ENCODE data around the gene ANKH. TPM values are rescaled to one million over a fixed set of nuclear protein-coding genes. Genes with fewer than 3 reads are reported as not detected.

Gene ANKH
- total and polyA plus RNA-seq, 2 of the 13 experiments (the other 11 are each of a cell fraction or from before 2014, with no cell fraction given): 25.0 to 36.0 TPM

DNA sequence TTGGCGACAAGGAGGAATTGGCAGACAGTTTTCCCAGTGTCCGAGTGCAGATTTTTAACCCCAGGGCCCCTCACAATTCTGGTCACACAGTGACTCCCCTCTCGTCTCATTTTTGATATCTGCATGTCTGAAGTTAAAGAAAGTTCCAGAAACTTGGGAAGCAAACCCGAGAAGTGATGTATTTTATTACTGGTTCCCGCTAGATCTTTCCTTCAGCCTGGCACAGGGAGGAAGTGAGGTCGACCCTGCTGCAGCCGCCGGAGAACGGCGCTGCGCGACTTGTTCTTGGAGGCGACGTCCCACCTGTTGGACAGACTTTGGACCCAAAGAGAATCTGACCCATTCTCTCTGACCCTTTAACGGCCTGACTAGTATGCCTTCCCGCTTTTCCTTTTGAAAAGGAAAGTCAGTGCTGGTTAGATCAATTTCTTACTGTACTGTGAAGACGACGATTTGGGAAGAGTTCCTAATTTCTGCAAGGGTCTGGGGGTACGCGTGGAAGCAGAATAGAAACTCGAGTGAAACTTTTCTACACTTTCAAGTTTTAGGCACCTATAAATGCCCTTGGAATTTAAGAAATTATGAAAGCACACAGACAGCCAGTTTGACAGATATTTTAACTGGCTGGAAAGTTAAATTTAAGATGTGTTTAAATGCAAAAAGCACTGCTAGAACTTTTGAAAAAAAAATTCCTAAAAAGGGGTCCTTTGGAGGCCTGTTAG is 206.3 kb downstream of the ANKH start (continued):
- TF ChIP-seq, protein P1, sequence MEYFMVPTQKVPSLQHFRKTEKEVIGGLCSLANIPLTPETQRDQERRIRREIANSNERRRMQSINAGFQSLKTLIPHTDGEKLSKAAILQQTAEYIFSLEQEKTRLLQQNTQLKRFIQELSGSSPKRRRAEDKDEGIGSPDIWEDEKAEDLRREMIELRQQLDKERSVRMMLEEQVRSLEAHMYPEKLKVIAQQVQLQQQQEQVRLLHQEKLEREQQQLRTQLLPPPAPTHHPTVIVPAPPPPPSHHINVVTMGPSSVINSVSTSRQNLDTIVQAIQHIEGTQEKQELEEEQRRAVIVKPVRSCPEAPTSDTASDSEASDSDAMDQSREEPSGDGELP (IDR thresholded peaks at IDR 0.05; ENCODE audit: borderline replicate concordance, low read depth): peak; percentile 92
- TF ChIP-seq ZNF121 (CRISPR knock-in tag; IDR thresholded peaks at IDR 0.05) (peak; percentile 17; the same call in 1 of the 2 replicates), PAF1 (CRISPR knock-in tag; IDR thresholded peaks at IDR 0.05) (no peak), ZNF629 (CRISPR knock-in tag; conservative IDR thresholded peaks at IDR 0.05) (peak; percentile 73), KDM6A (CRISPR knock-in tag; IDR thresholded peaks at IDR 0.05; ENCODE audit: low read depth) (no peak), BHLHE40 (IDR thresholded peaks at IDR 0.05; ENCODE audit: low read length) (no peak), RFX1 (IDR thresholded peaks at IDR 0.05) (no peak)
- TF ChIP-seq, protein P2, sequence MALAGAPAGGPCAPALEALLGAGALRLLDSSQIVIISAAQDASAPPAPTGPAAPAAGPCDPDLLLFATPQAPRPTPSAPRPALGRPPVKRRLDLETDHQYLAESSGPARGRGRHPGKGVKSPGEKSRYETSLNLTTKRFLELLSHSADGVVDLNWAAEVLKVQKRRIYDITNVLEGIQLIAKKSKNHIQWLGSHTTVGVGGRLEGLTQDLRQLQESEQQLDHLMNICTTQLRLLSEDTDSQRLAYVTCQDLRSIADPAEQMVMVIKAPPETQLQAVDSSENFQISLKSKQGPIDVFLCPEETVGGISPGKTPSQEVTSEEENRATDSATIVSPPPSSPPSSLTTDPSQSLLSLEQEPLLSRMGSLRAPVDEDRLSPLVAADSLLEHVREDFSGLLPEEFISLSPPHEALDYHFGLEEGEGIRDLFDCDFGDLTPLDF (CRISPR knock-in tag; IDR thresholded peaks at IDR 0.05): peak; percentile 64; the same call in 1 of the 2 replicates
- TF ChIP-seq, protein P3, sequence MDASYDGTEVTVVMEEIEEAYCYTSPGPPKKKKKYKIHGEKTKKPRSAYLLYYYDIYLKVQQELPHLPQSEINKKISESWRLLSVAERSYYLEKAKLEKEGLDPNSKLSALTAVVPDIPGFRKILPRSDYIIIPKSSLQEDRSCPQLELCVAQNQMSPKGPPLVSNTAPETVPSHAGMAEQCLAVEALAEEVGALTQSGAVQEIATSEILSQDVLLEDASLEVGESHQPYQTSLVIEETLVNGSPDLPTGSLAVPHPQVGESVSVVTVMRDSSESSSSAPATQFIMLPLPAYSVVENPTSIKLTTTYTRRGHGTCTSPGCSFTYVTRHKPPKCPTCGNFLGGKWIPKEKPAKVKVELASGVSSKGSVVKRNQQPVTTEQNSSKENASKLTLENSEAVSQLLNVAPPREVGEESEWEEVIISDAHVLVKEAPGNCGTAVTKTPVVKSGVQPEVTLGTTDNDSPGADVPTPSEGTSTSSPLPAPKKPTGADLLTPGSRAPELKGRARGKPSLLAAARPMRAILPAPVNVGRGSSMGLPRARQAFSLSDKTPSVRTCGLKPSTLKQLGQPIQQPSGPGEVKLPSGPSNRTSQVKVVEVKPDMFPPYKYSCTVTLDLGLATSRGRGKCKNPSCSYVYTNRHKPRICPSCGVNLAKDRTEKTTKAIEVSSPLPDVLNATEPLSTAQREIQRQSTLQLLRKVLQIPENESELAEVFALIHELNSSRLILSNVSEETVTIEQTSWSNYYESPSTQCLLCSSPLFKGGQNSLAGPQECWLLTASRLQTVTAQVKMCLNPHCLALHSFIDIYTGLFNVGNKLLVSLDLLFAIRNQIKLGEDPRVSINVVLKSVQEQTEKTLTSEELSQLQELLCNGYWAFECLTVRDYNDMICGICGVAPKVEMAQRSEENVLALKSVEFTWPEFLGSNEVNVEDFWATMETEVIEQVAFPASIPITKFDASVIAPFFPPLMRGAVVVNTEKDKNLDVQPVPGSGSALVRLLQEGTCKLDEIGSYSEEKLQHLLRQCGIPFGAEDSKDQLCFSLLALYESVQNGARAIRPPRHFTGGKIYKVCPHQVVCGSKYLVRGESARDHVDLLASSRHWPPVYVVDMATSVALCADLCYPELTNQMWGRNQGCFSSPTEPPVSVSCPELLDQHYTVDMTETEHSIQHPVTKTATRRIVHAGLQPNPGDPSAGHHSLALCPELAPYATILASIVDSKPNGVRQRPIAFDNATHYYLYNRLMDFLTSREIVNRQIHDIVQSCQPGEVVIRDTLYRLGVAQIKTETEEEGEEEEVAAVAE (CRISPR knock-in tag; IDR thresholded peaks at IDR 0.05; ENCODE audit: borderline replicate concordance): no peak
- TF ChIP-seq, protein P4, sequence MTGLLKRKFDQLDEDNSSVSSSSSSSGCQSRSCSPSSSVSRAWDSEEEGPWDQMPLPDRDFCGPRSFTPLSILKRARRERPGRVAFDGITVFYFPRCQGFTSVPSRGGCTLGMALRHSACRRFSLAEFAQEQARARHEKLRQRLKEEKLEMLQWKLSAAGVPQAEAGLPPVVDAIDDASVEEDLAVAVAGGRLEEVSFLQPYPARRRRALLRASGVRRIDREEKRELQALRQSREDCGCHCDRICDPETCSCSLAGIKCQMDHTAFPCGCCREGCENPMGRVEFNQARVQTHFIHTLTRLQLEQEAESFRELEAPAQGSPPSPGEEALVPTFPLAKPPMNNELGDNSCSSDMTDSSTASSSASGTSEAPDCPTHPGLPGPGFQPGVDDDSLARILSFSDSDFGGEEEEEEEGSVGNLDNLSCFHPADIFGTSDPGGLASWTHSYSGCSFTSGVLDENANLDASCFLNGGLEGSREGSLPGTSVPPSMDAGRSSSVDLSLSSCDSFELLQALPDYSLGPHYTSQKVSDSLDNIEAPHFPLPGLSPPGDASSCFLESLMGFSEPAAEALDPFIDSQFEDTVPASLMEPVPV (CRISPR knock-in tag; IDR thresholded peaks at IDR 0.05): no peak
- TF ChIP-seq, protein P5, sequence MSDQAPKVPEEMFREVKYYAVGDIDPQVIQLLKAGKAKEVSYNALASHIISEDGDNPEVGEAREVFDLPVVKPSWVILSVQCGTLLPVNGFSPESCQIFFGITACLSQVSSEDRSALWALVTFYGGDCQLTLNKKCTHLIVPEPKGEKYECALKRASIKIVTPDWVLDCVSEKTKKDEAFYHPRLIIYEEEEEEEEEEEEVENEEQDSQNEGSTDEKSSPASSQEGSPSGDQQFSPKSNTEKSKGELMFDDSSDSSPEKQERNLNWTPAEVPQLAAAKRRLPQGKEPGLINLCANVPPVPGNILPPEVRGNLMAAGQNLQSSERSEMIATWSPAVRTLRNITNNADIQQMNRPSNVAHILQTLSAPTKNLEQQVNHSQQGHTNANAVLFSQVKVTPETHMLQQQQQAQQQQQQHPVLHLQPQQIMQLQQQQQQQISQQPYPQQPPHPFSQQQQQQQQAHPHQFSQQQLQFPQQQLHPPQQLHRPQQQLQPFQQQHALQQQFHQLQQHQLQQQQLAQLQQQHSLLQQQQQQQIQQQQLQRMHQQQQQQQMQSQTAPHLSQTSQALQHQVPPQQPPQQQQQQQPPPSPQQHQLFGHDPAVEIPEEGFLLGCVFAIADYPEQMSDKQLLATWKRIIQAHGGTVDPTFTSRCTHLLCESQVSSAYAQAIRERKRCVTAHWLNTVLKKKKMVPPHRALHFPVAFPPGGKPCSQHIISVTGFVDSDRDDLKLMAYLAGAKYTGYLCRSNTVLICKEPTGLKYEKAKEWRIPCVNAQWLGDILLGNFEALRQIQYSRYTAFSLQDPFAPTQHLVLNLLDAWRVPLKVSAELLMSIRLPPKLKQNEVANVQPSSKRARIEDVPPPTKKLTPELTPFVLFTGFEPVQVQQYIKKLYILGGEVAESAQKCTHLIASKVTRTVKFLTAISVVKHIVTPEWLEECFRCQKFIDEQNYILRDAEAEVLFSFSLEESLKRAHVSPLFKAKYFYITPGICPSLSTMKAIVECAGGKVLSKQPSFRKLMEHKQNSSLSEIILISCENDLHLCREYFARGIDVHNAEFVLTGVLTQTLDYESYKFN (CRISPR knock-in tag; conservative IDR thresholded peaks at IDR 0.05): 0 out of 2 replicates have a peak, but pooled peaks have one; percentile 24
- TF ChIP-seq, protein P6, sequence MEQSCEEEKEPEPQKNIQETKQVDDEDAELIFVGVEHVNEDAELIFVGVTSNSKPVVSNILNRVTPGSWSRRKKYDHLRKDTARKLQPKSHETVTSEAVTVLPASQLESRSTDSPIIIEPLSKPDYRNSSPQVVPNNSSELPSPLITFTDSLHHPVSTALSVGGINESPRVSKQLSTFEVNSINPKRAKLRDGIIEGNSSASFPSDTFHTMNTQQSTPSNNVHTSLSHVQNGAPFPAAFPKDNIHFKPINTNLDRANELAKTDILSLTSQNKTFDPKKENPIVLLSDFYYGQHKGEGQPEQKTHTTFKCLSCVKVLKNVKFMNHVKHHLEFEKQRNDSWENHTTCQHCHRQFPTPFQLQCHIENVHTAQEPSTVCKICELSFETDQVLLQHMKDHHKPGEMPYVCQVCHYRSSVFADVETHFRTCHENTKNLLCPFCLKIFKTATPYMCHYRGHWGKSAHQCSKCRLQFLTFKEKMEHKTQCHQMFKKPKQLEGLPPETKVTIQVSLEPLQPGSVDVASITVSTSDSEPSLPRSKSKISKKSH (CRISPR knock-in tag; IDR thresholded peaks at IDR 0.05; ENCODE audit: borderline replicate concordance): no peak
- TF ChIP-seq, protein P7, sequence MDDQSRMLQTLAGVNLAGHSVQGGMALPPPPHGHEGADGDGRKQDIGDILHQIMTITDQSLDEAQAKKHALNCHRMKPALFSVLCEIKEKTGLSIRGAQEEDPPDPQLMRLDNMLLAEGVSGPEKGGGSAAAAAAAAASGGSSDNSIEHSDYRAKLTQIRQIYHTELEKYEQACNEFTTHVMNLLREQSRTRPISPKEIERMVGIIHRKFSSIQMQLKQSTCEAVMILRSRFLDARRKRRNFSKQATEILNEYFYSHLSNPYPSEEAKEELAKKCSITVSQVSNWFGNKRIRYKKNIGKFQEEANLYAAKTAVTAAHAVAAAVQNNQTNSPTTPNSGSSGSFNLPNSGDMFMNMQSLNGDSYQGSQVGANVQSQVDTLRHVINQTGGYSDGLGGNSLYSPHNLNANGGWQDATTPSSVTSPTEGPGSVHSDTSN (CRISPR knock-in tag; IDR thresholded peaks at IDR 0.05; ENCODE audit: borderline replicate concordance): no peak
